A375 (cell line): ENCODE data around the gene RAB39B. TPM values are rescaled to one million over a fixed set of nuclear protein-coding genes. Genes with fewer than 3 reads are reported as not detected.

ENCODE experiments used
- small RNA-seq: library from RNA; depleted of rRNA; stranded (forward); fragments of <200 nt; gene quantifications from one replicate; pipeline ENCODE3, GENCODE V24; 2014
- total RNA-seq: library from RNA; depleted of rRNA; stranded (reverse); fragments of >200 nt; shearing (Covaris generic); gene quantifications from 2 replicates; pipeline ENCODE4 v1.2.3, GENCODE V29; 2014; rRNA removed

Gene RAB39B, protein sequence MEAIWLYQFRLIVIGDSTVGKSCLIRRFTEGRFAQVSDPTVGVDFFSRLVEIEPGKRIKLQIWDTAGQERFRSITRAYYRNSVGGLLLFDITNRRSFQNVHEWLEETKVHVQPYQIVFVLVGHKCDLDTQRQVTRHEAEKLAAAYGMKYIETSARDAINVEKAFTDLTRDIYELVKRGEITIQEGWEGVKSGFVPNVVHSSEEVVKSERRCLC
- total RNA-seq: 5.3 TPM in 2 replicates

DNA sequence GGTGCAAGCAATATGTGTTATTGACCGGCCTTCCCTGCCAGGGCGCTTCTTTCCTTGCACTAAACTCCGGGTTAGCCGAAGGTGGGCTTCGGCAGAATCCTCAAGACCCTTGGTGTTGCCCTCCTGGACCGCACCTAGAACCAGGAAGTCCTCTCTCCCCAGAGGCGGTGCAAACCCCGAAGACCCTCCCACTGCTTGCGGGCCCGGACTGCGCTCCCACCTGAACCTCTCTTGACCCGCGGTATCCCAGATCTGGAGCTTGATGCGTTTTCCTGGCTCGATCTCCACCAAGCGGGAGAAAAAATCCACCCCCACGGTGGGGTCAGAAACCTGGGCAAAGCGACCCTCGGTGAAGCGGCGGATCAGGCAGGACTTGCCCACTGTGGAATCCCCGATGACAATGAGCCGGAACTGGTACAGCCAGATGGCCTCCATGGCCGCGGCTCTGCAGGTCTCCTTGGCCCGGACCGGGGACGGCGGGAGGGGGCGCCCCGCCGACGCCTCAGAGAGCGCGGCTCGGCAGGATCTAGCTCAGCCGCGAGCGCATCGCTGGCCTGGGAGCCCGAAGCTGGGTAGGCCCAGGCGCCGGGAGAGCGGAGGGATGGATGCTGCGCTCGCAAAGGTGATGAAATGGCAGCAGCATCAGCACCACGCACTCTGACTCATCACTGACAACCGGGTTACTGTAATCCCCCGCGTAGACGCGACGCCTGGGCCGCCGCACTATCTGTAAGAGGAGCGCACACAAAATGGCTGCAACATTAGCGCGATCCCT is at the start of gene RAB39B:
Gene RAB39B, minus strand, starts transcription at position 638 of the 775 bp plus-strand sequence. Its CDS starts 203 bp downstream, at position 435.

GRCh38 chrX:155216179-155216939 is 47.9 kb downstream of the RAB39B start, which contains the start of gene VBP1:
VBP1 (plus strand) TSS chrX:155216460; CDS start chrX:155216483, 23 bp downstream.

Small RNAs within 50 kb of the gene (small RNA-seq; reads per million reads assigned to genes)
- not detected for gene AC234781.4

Other genes with a start within 250 kb of the RAB39B start
- gene F8, start 241.8 kb downstream of the RAB39B start, total RNA-seq: 0.58 and 3.5 TPM in 2 replicates
- gene FUNDC2, start 237.6 kb downstream of the RAB39B start, total RNA-seq: 45.8 and 49.8 TPM in 2 replicates
- 11.5 and 19.2 TPM in 2 replicates for gene CMC4, start 193.4 kb downstream of the RAB39B start, total RNA-seq
- gene MTCP1, start 193.4 kb downstream of the RAB39B start, total RNA-seq: 26.0 and 40.4 TPM in 2 replicates
- 9.4 and 11.3 TPM in 2 replicates for gene BRCC3, start 193.0 kb downstream of the RAB39B start, total RNA-seq
- 59.0 and 61.8 TPM in 2 replicates for gene VBP1, start 48.0 kb downstream of the RAB39B start, total RNA-seq
- gene CLIC2, start 70.1 kb upstream of the RAB39B start, total RNA-seq: not detected in 2 replicates
- gene F8A2, start 117.6 kb upstream of the RAB39B start, total RNA-seq: not detected in 2 replicates
- 0.53 and 2.3 TPM in 2 replicates for gene F8A3, start 194.1 kb upstream of the RAB39B start, total RNA-seq